Ovary (tissue), 9 donors: ENCODE results near the gene HMOX1. TPM values are rescaled to one million over a fixed set of nuclear protein-coding genes. Genes with fewer than 3 reads are reported as not detected.
A peak's percentile ranks its signal among the peaks of the same experiment; 100 is the strongest.

Experiments used
- DNase-seq, 5 donors: peaks; one replicate each; pipeline ENCODE4 v3.0.0-alpha.2; 2019 to 2020
- H3K27ac ChIP-seq, 2 donors: fragments of 200-600 bp; one replicate each; pipeline versions ENCODE4 v1.5.1 to v1.8.0; 2019 to 2022
- H3K27me3 ChIP-seq: fragments of 200-600 bp; one replicate; pipeline ENCODE4 v1.8.0; 2022
- H3K36me3 ChIP-seq: fragments of 200-600 bp; sonication (generic); one replicate; pipeline ENCODE4 v1.5.1; 2019
- H3K4me1 ChIP-seq: one replicate; pipeline ENCODE4 v1.8.1; 2013; ENCODE audit warnings: mild to moderate bottlenecking, moderate library complexity; ENCODE audit not compliant: insufficient read depth
- H3K4me3 ChIP-seq: fragments of 200-600 bp; sonication (generic); one replicate; pipeline ENCODE4 v1.5.1; 2017
- H3K9me3 ChIP-seq, 2 donors: fragments of 200-600 bp in 1 of 2; sonication (generic) in 1 of 2; one replicate each; pipeline versions ENCODE4 v1.5.1 to v1.8.1; 2013 to 2019; ENCODE audit warnings: mild to moderate bottlenecking in 1 of 2, moderate library complexity in 1 of 2
- CTCF ChIP-seq, 3 donors: fragments of 450-650 bp in 2 of 3; fragments of 200-600 bp in 1 of 3; IDR thresholded peaks; one replicate each; pipeline versions ENCODE4 v1.5.1 to v1.8.0; 2016 to 2022; ENCODE audit warnings: antibody characterized with exemption in 3 of 3, mild to moderate bottlenecking in 1 of 3
- EP300 ChIP-seq: sonication (generic); formaldehyde crosslinking; IDR thresholded peaks from one replicate; pipeline ENCODE4 v1.6.1; 2017; ENCODE audit warnings: antibody characterized with exemption
- POLR2A ChIP-seq: fragments of 450-650 bp; IDR thresholded peaks from one replicate; pipeline ENCODE4 v1.6.1; 2017; ENCODE audit warnings: antibody characterized with exemption, mild to moderate bottlenecking, moderate library complexity
- WGBS, 3 donors: extraction: QIAGEN DNeasy Blood & Tissue Kit in 1 of 3; methylation state at CpG; one replicate each; pipeline versions ENCODE4 v1.1.5 to v1.1.7; 2013 to 2017; 5-methylcytosine and 5-hydroxymethylcytosine counted together
- intact Hi-C, 4 donors: fragments of 100-400 bp; cut with DNase I; formaldehyde crosslinking; loops; one replicate each; pipeline versions ENCODE4 v1.11.0 to v1.15.1; 2022 to 2023
- polyA plus RNA-seq, 2 donors: library from polyadenylated mRNA; stranded (reverse); fragments of 200-250 nt in 1 of 2; fragments of 350-450 nt in 1 of 2; fragmentation: Illumina TruSeq in 1 of 2; extraction: RNeasy Lipid Tissue Mini Kit (QIAGEN cat#74804) in 1 of 2; gene quantifications; one replicate each; pipeline ENCODE4 v1.2.3, GENCODE V29; 2013 to 2014
- total RNA-seq, 7 donors: library from RNA; depleted of rRNA in 2 of 7; stranded (reverse); fragments of >200 nt in 2 of 7; fragmentation: NEBNext Ultra II Directional in 3 of 7; extraction: Animal tissue kit (Norgen Biotek cat#: 25700) in 3 of 7; gene quantifications; one replicate each; pipeline versions ENCODE4 v1.1.0 to v1.2.4, GENCODE V29; 2016 to 2023
- donor health status: DM: no; HTN: no; CAD: no; lungs with moderate emphysema.
- donor health status: DM: no; HTN: no; CAD: no.
- donor health status: Bipolar disorder and iron deficiency.
- donor health status: DM: yes; HTN: yes; CAD: no.
- donor health status: DM: no; HTN: no; CAD: no.
- donor health status: DM: yes; HTN: yes; CAD: no.

Gene HMOX1
- total and polyA plus RNA-seq, 9 donors, result 45.0 to 243 (median 71.4) TPM

- H3K27ac ChIP-seq, result peak overlapping the region in 1 of 2 donors; percentile 92
These were observed 31.6 kb upstream of the HMOX1 start for GRCh38 chr22:35349368-35349703.

GRCh38 chr22:35349704-35350538 is 31.0 kb upstream of the HMOX1 start:
- H3K4me1 ChIP-seq, result peaks cover 9% of the 10 kb centered on the region
- H3K9me3 ChIP-seq, result no peaks in the 10 kb centered on the region
- intact Hi-C loops, result loop anchor here (2.0 to 10.0 kb wide), 6 partner anchors 75 to 715 kb away; no protein-coding TSS in a partner anchor
- H3K4me3 ChIP-seq, result no peak overlapping the region
- peak; percentile 45 to 75 (median 66) for DNase-seq
- 44 to 54% (median 45%) methylated on average over 16 to 17 of the region's 17 CpGs for WGBS, 3 donors
- H3K36me3 ChIP-seq, result no peaks in the 10 kb centered on the region
- H3K27ac ChIP-seq, result peak overlapping the region in 1 of 2 donors; percentile 92
- TF ChIP-seq EP300 (no peak), CTCF (IDR thresholded peaks at IDR 0.05) (no peak), POLR2A (no peak)
- H3K27me3 ChIP-seq, result no peaks in the 10 kb centered on the region

More at GRCh38 chr22:35349368-35349703, 31.6 kb upstream of the HMOX1 start:
- intact Hi-C loops, result loop anchor here in 2 of 4 donors (5.0 kb wide), 1 partner anchor 238 kb away; no protein-coding TSS in a partner anchor
- Histone ChIP-seq H3K4me3 (no peak overlapping the region), H3K9me3 (no peaks in the 10 kb centered on the region), H3K4me1 (peaks cover 9% of the 10 kb centered on the region), H3K36me3 (no peaks in the 10 kb centered on the region), H3K27me3 (no peaks in the 10 kb centered on the region)
- DNase-seq, result no peak
- no peak for TF ChIP-seq EP300
- TF ChIP-seq CTCF (IDR thresholded peaks at IDR 0.05), result no peak
- TF ChIP-seq POLR2A, result no peak
- 54 to 64% (median 62%) methylated on average over 9 of the region's 9 CpGs for WGBS, 3 donors

- intact Hi-C loops, result loop anchor here (2.0 to 10.0 kb wide), 6 partner anchors 74 to 714 kb away; no protein-coding TSS in a partner anchor
- no peaks in the 10 kb centered on the region for H3K27me3 ChIP-seq
- peaks cover 9% of the 10 kb centered on the region for H3K4me1 ChIP-seq
- no peaks in the 10 kb centered on the region for H3K36me3 ChIP-seq
- no peaks in the 10 kb centered on the region for H3K9me3 ChIP-seq
- DNase-seq, result peak; percentile 95 to 97 (median 95)
- peak overlapping the region; percentile 42 for H3K4me3 ChIP-seq
- 0 to 1% (median 1%) methylated on average over 42 to 47 of the region's 47 CpGs for WGBS, 3 donors
- TF ChIP-seq POLR2A (peak; percentile 55), EP300 (no peak), CTCF (IDR thresholded peaks at IDR 0.05) (peak; percentile 96 to 97 (median 96))
- H3K27ac ChIP-seq, result peak overlapping the region; percentile 53 to 92
These were observed 30.1 kb upstream of the HMOX1 start for GRCh38 chr22:35350539-35351503.
